ENCODE data around the gene ATP2C1. TPM values are rescaled to one million over a fixed set of nuclear protein-coding genes. Genes with fewer than 3 reads are reported as not detected.

ATP2C1 gene
- total RNA-seq, 1 donor from 2014 or later, result 102 TPM

GRCh38 chr3:130907500-130907899 is 13.6 kb downstream of the ATP2C1 start:
- DNase-seq (ENCODE audit: low spot score), result no peak

GRCh38 chr3:130907966-130908365 is 14.1 kb downstream of the ATP2C1 start:
- H3K9me3 Mint-ChIP-seq (ENCODE audit: unreplicated experiment), result no peaks in the 10 kb centered on the region
- no peaks in the 10 kb centered on the region for H3K36me3 Mint-ChIP-seq (ENCODE audit: low read depth, unreplicated experiment)
- TF ChIP-seq CTCF (IDR thresholded peaks at IDR 0.05; ENCODE audit: unreplicated experiment), result no peak
- peaks cover 18% of the 10 kb centered on the region for H3K4me1 Mint-ChIP-seq (ENCODE audit: unreplicated experiment)
- H3K4me3 Mint-ChIP-seq (ENCODE audit: unreplicated experiment), result no peak overlapping the region
- H3K27ac Mint-ChIP-seq (ENCODE audit: unreplicated experiment), result no peak overlapping the region
- no peak for DNase-seq (ENCODE audit: low spot score)
- no peaks in the 10 kb centered on the region for H3K27me3 Mint-ChIP-seq (ENCODE audit: unreplicated experiment)

More at GRCh38 chr3:130907500-130907899, 13.6 kb downstream of the ATP2C1 start:
- Mint-ChIP-seq H3K9me3 (ENCODE audit: unreplicated experiment) (no peaks in the 10 kb centered on the region), H3K27me3 (ENCODE audit: unreplicated experiment) (no peaks in the 10 kb centered on the region), H3K4me1 (ENCODE audit: unreplicated experiment) (peaks cover 21% of the 10 kb centered on the region), H3K27ac (ENCODE audit: unreplicated experiment) (no peak overlapping the region), H3K4me3 (ENCODE audit: unreplicated experiment) (no peak overlapping the region), H3K36me3 (ENCODE audit: low read depth, unreplicated experiment) (no peaks in the 10 kb centered on the region)
- TF ChIP-seq CTCF (IDR thresholded peaks at IDR 0.05; ENCODE audit: unreplicated experiment), result no peak

GRCh38 chr3:130915567-130916292 is 21.8 kb downstream of the ATP2C1 start:
- DNase-seq (ENCODE audit: low spot score), result no peak
- peaks cover 5% of the 10 kb centered on the region for H3K4me1 Mint-ChIP-seq (ENCODE audit: unreplicated experiment)
- no peak for TF ChIP-seq CTCF (IDR thresholded peaks at IDR 0.05; ENCODE audit: unreplicated experiment)
- no peaks in the 10 kb centered on the region for H3K9me3 Mint-ChIP-seq (ENCODE audit: unreplicated experiment)
- no peak overlapping the region for H3K27ac Mint-ChIP-seq (ENCODE audit: unreplicated experiment)
- H3K4me3 Mint-ChIP-seq (ENCODE audit: unreplicated experiment), result no peak overlapping the region
- H3K36me3 Mint-ChIP-seq (ENCODE audit: low read depth, unreplicated experiment), result peaks cover 9% of the 10 kb centered on the region
- peaks cover 2% of the 10 kb centered on the region for H3K27me3 Mint-ChIP-seq (ENCODE audit: unreplicated experiment)

- H3K36me3 Mint-ChIP-seq (ENCODE audit: low read depth, unreplicated experiment), result peaks cover 9% of the 10 kb centered on the region
- peaks cover 2% of the 10 kb centered on the region for H3K27me3 Mint-ChIP-seq (ENCODE audit: unreplicated experiment)
- no peak overlapping the region for H3K4me3 Mint-ChIP-seq (ENCODE audit: unreplicated experiment)
- no peak overlapping the region for H3K27ac Mint-ChIP-seq (ENCODE audit: unreplicated experiment)
- DNase-seq (ENCODE audit: low spot score), result no peak
- TF ChIP-seq CTCF (IDR thresholded peaks at IDR 0.05; ENCODE audit: unreplicated experiment), result no peak
- H3K9me3 Mint-ChIP-seq (ENCODE audit: unreplicated experiment), result no peaks in the 10 kb centered on the region
- peaks cover 5% of the 10 kb centered on the region for H3K4me1 Mint-ChIP-seq (ENCODE audit: unreplicated experiment)
Observed at GRCh38 chr3:130916507-130917167, 22.8 kb downstream of the ATP2C1 start.

- H3K27ac Mint-ChIP-seq (ENCODE audit: unreplicated experiment), result no peak overlapping the region
- H3K27me3 Mint-ChIP-seq (ENCODE audit: unreplicated experiment), result peaks cover 2% of the 10 kb centered on the region
- TF ChIP-seq CTCF (IDR thresholded peaks at IDR 0.05; ENCODE audit: unreplicated experiment), result no peak
- H3K4me3 Mint-ChIP-seq (ENCODE audit: unreplicated experiment), result no peak overlapping the region
- no peak for DNase-seq (ENCODE audit: low spot score)
- peaks cover 9% of the 10 kb centered on the region for H3K36me3 Mint-ChIP-seq (ENCODE audit: low read depth, unreplicated experiment)
- no peaks in the 10 kb centered on the region for H3K9me3 Mint-ChIP-seq (ENCODE audit: unreplicated experiment)
- peaks cover 5% of the 10 kb centered on the region for H3K4me1 Mint-ChIP-seq (ENCODE audit: unreplicated experiment)
Observed at GRCh38 chr3:130918328-130918727, 24.4 kb downstream of the ATP2C1 start.
